Activated gamma-delta T cell treated with Interleukin-2 at 50 U/mL for 16 hours (primary cell): ENCODE data around the gene STOX2.

Source experiments
- DNase-seq: peaks from one replicate; pipeline ENCODE4 v3.0.0-alpha.2; 2020

The STOX2 gene

DNA sequence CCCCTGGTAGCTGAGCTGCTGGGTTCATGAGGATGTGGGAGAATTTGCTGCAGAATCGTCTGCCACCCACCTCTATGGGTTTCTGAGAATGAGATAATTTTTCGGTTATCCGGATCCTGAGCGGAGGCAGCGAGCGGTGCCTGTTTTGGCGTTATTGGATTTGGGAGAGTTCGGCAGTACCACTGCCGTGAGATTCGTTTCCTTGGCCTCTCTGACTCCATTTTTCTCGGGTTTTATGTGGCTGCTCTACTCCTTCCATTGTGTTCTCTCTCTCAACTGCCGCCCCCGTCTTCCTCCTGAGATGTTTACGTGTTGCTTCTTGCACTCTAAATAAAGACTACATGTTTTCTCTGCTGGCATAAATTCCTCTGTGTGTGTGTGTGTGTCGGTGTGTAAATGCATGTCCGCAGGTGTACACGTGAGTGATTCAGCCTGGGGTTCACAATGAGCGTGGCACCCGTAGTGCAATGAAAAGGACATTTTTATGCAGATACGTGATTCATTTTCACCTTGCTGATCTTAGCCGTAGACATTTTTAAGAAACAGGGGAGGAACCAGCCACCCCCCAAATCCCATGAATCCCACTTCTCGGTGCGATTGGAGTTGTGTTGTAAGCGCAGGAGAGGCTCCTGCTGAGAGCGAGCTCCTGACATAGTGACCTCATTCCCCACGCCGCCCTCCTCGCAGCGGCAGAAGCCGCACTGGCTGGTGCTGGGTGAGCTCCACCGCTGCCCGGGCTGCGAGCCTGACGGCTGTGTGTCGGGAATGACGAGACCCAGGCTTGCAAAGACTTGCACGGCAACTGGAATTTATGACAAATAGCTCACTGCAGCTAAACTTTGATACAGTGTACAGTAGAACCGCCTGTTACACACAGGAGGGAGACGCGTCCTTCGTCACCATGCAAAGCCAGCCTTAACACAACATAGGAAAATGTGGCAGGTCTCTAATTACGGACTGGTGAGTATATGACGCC is 82.2 kb downstream of the STOX2 start:
- DNase-seq, result no peak

DNA sequence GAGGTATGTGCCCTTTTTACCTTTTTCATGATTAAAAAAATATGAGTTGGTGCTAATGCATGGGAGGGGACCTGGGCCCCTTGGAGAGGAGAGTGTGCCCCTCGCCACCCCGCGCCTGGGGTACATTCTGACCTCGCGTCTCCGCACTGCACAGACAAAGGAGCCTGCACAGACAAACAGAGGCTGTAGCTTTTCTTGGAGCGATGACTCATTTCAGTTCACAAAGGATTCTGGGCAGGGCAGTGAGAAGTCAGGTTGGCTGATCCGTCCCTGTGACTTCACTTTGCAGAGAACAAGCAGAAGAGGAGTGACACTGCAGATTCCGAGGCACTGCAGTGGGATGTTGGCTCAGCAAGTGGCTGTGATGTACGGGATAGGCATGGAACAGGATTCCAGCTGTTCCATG is 82.9 kb downstream of the STOX2 start:
- DNase-seq, result no peak

- no peak for DNase-seq
Observed at GRCh38 chr4:183988874-183989273, 83.8 kb downstream of the STOX2 start.

GRCh38 chr4:183989461-183989860 is 84.4 kb downstream of the STOX2 start:
- no peak for DNase-seq

- DNase-seq, result no peak
Observed at GRCh38 chr4:183989931-183990330, 84.8 kb downstream of the STOX2 start.

DNA sequence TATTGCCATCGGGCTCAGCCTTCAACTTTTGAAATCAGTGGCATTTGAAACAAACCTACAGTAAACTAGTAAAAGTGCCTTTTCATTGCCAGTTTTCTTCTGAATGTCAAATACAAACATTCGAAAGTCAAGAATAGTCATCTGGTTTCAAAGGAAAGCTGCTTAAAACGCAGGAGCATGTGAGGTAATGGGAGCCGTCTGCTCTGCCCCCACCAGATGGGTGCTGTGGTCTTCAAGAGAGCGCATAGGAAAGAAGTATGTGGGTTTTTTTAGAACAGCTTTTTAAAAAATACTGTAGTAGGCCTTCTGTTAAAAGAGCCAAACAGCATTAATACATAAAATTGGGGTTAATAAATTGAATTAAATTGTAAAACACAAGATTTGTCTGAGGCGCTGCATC is 88.6 kb downstream of the STOX2 start:
- no peak for DNase-seq

- DNase-seq, result no peak
Observed at GRCh38 chr4:183995570-183995969, 90.5 kb downstream of the STOX2 start.

DNA sequence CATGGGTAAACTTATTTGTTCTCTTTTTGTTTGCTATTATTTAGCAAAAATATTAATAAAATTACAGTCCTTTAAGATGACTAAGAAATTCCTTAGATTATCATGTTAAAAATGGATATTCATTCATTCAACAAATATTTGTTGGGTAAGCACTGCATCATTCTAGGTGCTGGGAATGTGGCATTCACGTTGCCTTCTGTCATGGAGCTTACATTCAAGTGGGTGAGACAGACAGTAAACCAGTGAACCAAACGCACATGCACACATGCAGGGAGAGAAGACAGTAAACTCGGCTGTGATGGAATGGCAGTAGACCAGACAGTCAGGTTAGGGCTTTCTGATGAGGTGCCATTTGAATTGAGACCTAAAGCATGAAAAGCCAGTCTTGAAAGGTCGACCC is 91.8 kb downstream of the STOX2 start:
- no peak for DNase-seq

- no peak for DNase-seq
Observed at GRCh38 chr4:183999435-183999834, 94.3 kb downstream of the STOX2 start.

DNA sequence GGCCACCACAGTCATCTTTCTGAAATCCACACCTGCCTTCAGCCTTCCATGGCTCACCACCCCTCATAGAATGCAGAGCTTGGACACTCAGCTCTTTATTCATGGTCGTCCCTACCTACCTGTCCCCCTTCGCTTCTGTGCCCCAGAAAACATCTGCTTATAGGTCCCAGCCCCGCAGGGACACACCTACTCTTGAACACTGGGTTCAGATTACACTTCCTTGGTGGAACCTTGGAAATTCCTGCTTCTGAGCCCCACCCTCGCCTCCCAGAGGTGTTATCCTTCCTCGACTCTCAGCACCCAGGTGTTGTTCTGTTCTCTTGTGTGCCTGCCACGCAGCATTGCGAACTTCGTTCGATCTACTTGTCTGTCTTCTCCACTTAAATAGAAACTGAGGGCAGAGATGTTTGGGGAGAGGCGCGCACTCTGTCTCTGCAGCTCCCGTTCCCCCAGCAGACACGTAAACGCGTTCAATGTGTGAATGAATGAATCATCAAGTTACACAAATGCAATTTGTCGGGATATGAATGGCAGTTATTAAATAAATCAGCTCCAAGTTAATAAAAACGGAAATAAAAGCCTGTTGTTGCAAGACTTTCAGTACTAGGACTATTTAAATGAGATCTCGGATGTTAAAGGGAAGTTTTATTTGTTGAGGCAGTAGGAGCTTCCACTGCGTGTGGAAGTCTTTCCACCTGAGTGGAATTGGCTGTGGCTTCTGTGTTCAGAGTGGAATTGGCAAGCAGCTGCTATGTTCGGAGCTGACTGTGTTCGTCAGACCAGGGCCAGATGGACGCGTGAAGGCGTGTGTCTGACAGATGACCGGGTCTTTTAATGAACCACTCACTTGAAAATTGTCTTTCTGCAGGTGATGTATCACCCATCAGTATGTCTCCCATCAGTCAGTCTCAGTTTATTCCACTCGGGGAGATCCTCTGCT is 95.6 kb downstream of the STOX2 start:
- no peak for DNase-seq

DNA sequence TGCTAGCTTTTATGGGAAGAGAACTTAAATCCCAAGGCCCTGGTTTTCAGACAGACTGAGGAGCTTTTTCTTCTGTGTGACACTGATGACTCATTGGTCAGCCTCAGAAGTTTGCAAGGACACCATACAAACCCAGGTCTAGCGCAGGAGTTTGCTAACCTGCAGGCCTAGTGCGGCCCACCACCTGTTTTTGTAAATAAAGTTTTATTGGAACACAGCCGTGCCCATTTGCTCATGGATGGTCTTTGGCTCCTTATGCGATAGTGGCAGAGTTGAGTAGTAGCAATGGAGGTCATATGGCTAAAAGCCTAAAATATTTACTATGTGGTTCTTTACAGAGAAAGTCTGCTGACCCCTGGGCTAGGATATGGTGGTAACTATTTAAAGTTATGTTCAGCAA is 98.3 kb downstream of the STOX2 start:
- no peak for DNase-seq

GRCh38 chr4:184007891-184008290 is 102.8 kb downstream of the STOX2 start:
- DNase-seq, result no peak

- no peak for DNase-seq
Observed at GRCh38 chr4:184010696-184011095, 105.6 kb downstream of the STOX2 start.

DNA sequence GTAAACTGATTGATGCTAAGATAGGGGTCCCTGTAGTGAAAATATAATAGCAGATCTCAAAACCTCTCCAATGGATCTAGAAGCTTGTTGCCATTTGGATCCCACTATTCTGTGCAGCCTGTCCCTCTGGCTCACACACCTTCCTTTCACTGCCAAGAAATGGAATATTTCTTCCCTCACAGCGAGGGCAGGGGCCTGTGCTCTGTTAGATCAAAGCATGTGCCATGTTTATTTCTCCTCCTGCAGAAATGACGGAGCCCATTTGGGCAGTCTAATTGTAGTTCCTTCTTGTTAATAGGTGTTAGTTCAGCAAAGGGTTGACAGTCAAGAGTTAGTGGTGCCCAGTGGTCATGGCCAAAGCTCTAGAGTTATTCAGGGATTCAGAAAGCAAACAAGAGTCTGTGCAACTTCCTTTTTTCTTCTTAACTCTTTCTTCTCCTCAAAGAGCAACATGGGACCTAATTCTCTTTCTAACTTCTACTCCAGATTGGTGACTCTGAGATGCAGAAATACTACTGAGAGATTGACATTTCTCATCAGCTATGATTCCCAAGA is 106.8 kb downstream of the STOX2 start:
- no peak for DNase-seq

GRCh38 chr4:184012937-184013336 is 107.8 kb downstream of the STOX2 start:
- no peak for DNase-seq

DNA sequence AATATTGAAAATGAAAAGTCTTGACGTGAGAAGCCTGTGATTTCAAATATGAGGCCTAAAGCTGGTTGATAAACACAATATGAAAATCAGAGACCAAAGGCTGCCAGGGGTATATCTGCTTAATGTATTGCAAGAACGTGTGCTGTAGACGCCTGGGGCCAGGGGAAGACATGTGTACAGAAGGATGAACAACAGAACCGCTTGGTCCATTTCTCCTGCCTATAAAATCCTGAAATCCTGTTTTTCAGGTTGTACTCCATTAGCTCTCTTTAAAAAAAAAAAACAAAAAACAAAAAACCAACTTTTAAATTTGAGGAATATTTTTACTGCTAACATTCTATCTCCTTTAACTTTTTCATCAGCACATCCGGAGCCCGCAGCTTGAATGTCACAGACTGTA is 109.2 kb downstream of the STOX2 start:
- DNase-seq, result no peak

GRCh38 chr4:184016759-184017668 is 111.9 kb downstream of the STOX2 start:
- no peak for DNase-seq

- no peak for DNase-seq
Observed at GRCh38 chr4:184019076-184019475, 114.0 kb downstream of the STOX2 start.

DNA sequence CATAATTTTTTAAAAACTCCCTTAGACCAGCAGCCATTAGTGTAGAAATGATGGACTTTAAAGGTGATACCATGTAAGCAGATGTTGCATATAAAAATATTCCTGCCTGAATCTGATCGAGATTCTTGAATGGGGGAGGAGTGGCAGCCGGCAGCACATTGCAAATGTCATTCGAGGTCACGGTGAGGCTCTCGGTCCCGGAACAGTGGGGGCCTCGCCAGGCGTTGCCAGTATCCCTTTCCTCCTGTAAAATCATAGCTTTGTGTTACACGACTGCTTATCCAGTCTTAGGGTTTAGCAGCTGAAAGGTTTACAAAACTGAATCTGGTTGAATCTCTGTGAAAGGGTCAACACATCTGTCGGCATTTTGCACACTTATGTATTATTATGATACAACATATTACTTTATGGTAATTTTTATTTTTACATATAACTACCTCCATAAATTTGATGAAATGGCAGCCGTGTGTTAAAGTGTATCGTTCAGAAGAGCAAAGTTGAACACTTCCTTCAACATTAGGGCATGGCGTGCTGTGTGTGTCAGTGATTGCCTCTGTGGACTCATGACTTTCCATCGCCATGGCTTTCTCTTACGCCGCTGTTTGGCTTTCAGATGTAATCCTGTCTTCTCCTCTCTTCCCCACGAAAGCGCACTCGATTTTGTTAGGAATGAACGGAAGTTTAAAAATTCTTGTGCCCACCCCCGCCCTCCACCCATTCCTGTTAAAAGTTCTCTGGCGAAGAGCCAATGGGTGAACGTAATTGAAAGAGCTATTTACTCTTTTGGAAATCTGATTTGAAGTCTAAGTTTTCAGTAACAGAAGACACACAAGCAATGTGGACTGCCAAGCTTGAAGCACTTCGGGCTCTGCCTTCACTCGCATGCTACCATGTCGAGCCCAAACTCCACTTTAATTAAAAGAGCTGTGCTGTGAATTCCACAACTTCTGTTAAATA is 114.8 kb downstream of the STOX2 start:
- DNase-seq, result no peak

GRCh38 chr4:184021389-184021788 is 116.3 kb downstream of the STOX2 start:
- no peak for DNase-seq
